Measurements from ENCODE around the gene WDR4. TPM values are rescaled to one million over a fixed set of nuclear protein-coding genes. Genes with fewer than 3 reads are reported as not detected.
"Not testable (repeated sequence)": the region's sequence is repeated elsewhere in the genome, so short reads cannot be mapped to it uniquely, and the experiment has no call there.

Gene WDR4
- total and polyA plus RNA-seq, 12 donors: 3.7 to 9.8 (median 4.5) TPM

DNA sequence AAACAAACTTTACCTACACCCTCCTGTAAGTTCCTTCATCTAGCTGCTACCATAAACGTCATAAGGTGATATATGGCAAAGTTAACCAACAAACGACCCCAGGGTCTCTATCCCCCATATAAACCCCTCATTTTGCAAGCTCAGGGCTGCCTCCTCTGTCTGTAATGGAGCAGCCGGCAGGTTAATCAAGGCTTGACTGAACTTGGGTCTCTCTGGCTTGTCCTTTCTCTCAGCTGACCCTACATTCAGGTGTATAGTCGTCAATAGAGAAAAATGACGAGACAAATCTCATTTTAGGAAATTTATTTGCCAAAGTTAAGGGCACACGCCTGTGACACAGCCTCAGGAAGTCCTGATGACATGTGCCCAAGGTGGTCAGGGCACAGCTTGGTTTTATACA is 67.4 kb downstream of the WDR4 start:
- peaks cover 0 to 9% (median 0%) of the 10 kb centered on the region in 9 donors for H3K4me1 ChIP-seq
- H3K4me3 ChIP-seq: no peak overlapping the region
- H3K27me3 ChIP-seq: peaks cover 0 to 48% (median 15%) of the 10 kb centered on the region in 7 donors
- peaks cover 0 to 19% (median 0%) of the 10 kb centered on the region in 11 donors for H3K9me3 ChIP-seq
- H3K36me3 ChIP-seq: no peaks in the 10 kb centered on the region
- WGBS, 2 donors: 57 to 67% methylated on average over 6 of the region's 6 CpGs
- ATAC-seq (no peak), DNase-seq (no peak)
- intact Hi-C loops (cut with DNase I): loop anchor here in 3 of 10 donors (10.0 kb wide), 1 partner anchor 157 kb away; the partner anchor contains the start of gene PDE9A (in 3 of the 3)
- TF ChIP-seq, protein P1, sequence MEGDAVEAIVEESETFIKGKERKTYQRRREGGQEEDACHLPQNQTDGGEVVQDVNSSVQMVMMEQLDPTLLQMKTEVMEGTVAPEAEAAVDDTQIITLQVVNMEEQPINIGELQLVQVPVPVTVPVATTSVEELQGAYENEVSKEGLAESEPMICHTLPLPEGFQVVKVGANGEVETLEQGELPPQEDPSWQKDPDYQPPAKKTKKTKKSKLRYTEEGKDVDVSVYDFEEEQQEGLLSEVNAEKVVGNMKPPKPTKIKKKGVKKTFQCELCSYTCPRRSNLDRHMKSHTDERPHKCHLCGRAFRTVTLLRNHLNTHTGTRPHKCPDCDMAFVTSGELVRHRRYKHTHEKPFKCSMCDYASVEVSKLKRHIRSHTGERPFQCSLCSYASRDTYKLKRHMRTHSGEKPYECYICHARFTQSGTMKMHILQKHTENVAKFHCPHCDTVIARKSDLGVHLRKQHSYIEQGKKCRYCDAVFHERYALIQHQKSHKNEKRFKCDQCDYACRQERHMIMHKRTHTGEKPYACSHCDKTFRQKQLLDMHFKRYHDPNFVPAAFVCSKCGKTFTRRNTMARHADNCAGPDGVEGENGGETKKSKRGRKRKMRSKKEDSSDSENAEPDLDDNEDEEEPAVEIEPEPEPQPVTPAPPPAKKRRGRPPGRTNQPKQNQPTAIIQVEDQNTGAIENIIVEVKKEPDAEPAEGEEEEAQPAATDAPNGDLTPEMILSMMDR (IDR thresholded peaks at IDR 0.05): no peak
- no peak overlapping the region for H3K27ac ChIP-seq

DNA sequence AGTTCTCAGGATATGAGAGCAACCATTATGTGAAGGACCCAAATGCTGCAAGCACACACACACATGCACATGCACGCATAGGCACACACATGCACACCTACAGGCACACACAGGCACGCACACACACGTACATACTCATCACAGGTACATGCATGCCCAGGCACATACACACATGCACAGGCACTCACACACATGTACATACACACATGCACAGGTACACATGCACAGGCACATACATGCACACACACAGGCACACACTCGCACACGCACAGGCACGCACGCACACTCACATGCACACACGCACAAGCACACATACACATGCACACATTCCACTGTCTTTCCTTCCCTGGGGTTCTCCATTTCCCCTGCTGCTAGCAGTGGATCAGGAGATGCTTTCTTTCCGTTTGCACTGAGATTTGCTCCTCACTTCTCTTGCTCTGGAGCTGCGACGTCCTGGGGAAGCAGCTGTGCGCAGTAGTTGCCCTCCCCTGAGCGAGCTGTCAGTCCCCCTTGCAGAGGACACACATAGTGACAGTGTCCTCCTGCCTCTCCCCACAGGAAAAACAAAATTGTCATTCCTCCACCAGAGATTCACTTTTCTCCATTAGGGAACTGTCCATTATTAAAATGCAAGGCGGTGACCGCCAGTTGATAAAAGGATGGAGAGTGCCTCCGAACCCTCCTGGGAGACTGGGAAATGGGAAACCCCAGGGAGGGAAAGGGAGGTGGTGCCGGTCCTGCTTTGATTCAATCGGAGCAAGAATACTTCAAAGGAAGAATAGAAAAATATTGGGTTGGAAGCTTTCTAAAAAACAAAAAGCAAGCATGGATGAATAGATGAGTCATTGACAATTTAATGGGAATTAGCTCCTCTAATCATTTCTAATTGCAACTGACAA is 69.5 kb downstream of the WDR4 start:
- no peaks in the 10 kb centered on the region for H3K36me3 ChIP-seq
- TF ChIP-seq, protein P1 (IDR thresholded peaks at IDR 0.05): no peak
- intact Hi-C loops (cut with DNase I): loop anchor here in 3 of 10 donors (10.0 kb wide), 1 partner anchor 155 kb away; the partner anchor contains the start of gene PDE9A (in 3 of the 3)
- no peak overlapping the region for H3K27ac ChIP-seq
- no peak overlapping the region for H3K4me3 ChIP-seq
- DNase-seq (no peak), ATAC-seq (no peak)
- peaks cover 0 to 5% (median 0%) of the 10 kb centered on the region in 11 donors for H3K9me3 ChIP-seq
- peaks cover 0 to 48% (median 15%) of the 10 kb centered on the region in 7 donors for H3K27me3 ChIP-seq
- peaks cover 0 to 16% (median 5%) of the 10 kb centered on the region in 9 donors for H3K4me1 ChIP-seq
- 56 to 71% methylated on average over 18 of the region's 18 CpGs for WGBS, 2 donors

DNA sequence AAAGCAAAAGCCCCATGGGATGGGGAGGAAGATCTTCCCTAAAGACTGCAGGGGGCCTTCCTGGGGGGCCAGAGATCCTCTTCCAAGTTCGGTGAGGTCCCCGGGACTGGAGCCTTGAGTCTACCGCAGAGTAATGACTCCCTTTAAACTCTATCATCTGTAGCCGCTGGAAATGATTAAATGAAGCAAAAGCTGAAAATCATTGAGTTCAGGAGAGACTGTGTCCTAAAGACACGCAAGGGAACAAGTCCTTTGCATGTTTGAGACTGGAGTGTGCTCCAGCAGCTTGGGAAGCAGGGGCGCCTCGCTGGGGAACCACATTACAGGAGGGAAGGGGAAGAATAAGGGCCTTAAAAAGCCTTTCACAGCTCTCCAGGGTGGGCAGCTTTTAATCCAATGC is 70.2 kb downstream of the WDR4 start:
- WGBS, 2 donors: 69 to 79% methylated on average over 7 of the region's 7 CpGs
- H3K4me1 ChIP-seq: peaks cover 0 to 16% (median 5%) of the 10 kb centered on the region in 9 donors
- DNase-seq (no peak), ATAC-seq (no peak)
- TF ChIP-seq, protein P1 (IDR thresholded peaks at IDR 0.05): no peak
- no peaks in the 10 kb centered on the region for H3K9me3 ChIP-seq
- peaks cover 0 to 48% (median 15%) of the 10 kb centered on the region in 7 donors for H3K27me3 ChIP-seq
- no peak overlapping the region for H3K4me3 ChIP-seq
- intact Hi-C loops (cut with DNase I): no loop called here
- no peak overlapping the region for H3K27ac ChIP-seq
- no peaks in the 10 kb centered on the region for H3K36me3 ChIP-seq

DNA sequence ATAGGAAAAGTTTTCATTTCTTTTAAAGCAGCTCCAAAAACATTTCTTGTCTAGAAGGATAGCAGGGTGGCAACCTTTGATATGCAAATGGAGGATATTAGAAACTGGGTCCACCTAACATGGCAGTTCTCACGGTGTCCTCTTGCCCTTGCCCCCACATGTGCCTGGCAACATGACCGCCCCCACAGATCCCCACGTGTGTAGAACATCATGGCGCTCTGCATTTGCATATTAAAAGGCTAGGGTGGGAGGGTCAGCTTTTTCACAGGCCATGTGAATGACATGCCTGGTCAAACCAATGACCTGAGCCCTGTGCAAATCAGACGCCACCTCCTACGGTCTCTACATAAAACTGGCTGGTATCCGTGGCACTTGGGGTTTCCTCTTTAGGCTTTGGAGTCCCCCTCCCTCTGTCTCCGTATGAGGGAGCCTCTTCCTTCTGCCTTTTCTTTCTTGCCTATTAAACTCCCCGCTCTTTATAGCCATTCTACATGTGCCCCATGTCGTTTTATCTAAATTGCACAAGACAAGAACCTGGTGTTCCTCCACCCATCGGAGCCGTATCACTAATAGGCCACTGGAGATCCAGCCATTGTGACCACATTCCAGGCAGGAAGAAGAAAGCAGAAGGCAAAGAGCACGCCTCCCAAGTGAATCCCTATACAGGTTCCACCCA is 71.3 kb downstream of the WDR4 start:
- TF ChIP-seq, protein P1 (IDR thresholded peaks at IDR 0.05): no peak
- Histone ChIP-seq H3K36me3 (no peaks in the 10 kb centered on the region), H3K4me3 (no peak overlapping the region), H3K27me3 (peaks cover 0 to 48% (median 15%) of the 10 kb centered on the region in 7 donors), H3K4me1 (peaks cover 0 to 16% (median 5%) of the 10 kb centered on the region in 9 donors), H3K9me3 (no peaks in the 10 kb centered on the region), H3K27ac (no peak overlapping the region)
- WGBS, 2 donors: 85 to 87% methylated on average over 13 of the region's 13 CpGs
- no peak for ATAC-seq
- intact Hi-C loops (cut with DNase I): no loop called here
- DNase-seq: no peak

DNA sequence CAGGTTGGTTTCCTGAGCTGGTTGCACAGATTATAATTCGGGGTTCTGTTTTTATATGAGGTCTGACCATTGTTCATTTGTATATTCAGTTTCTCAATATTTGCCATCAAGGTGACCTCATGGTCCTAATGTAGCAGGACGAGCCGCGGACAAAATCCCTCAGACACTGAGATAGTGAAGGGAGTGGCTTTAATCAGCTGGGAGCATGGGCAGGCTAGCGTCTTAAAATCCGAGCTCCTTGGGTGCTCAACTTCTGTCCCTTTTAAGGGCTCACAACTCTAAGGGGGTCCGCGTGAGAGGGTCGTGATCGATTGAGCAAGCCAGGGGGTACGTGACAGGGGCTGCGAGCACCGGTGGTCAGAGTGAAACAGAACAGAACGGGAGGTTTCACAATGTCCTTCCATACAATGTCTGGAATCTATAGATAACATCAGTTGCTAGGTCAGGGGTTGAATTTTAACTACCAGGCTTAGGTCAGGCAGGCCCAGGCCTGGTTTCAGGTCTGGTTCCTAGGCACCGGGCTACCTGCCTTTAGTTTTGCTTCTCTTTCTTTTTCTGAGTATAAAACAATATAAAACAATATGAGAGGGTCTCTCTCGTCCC is 71.9 kb downstream of the WDR4 start:
- H3K27me3 ChIP-seq: peaks cover 0 to 48% (median 15%) of the 10 kb centered on the region in 7 donors
- ATAC-seq; H3K9me3 ChIP-seq; DNase-seq; H3K36me3 ChIP-seq; H3K4me3 ChIP-seq; intact Hi-C loops (cut with DNase I): not testable (repeated sequence)
- peak overlapping the region in 1 of 10 donors; percentile 29 for H3K27ac ChIP-seq
- 72% methylated on average over 16 of the region's 16 CpGs for WGBS, 2 donors
- peaks cover 0 to 15% (median 5%) of the 10 kb centered on the region in 9 donors for H3K4me1 ChIP-seq

All from heart right ventricle (tissue), 16 donors.